Activated CD4-positive, alpha-beta T cell treated with anti-CD3 and anti-CD28 coated beads, Interleukin-2, amount 10 ng/mL, durations not matched to agents 7 days and 5 days (primary cell): ENCODE data around the gene CCHCR1. TPM values are rescaled to one million over a fixed set of nuclear protein-coding genes. Genes with fewer than 3 reads are reported as not detected.

Source experiments
- CTCF ChIA-PET: fragments of 350-600 bp; sonication (Branson Sonifier 250); formaldehyde crosslinking; loops from one replicate; lab custom pipeline; 2021; ENCODE audit warnings: antibody characterized with exemption; lab: Charles Lee
- POLR2A ChIA-PET: fragments of 350-600 bp; sonication (Branson Sonifier 250); formaldehyde crosslinking; loops from one replicate; lab custom pipeline; 2021; ENCODE audit warnings: antibody characterized with exemption; lab: Charles Lee
- DNase-seq: peaks from one replicate; pipeline ENCODE4 v3.0.0-alpha.2; 2020
- H3K27ac Mint-ChIP-seq: one replicate; pipeline ENCODE4 v1.8.0; 2021; ENCODE audit warnings: mild to moderate bottlenecking, moderate library complexity, mixed read lengths
- H3K27me3 Mint-ChIP-seq: one replicate; pipeline ENCODE4 v1.8.0; 2021; ENCODE audit warnings: mixed read lengths
- H3K36me3 Mint-ChIP-seq: one replicate; pipeline ENCODE4 v1.8.0; 2021; ENCODE audit warnings: low read depth, mixed read lengths
- H3K4me1 Mint-ChIP-seq: one replicate; pipeline ENCODE4 v1.8.0; 2021; ENCODE audit warnings: mixed read lengths
- H3K4me3 Mint-ChIP-seq: one replicate; pipeline ENCODE4 v1.8.0; 2021; ENCODE audit warnings: mild to moderate bottlenecking, moderate library complexity, mixed read lengths
- H3K9me3 Mint-ChIP-seq: one replicate; pipeline ENCODE4 v1.8.0; 2021; ENCODE audit warnings: mixed read lengths
- total RNA-seq, 2 experiments: library from RNA; stranded (reverse); gene quantifications; one replicate each; pipeline ENCODE4 v1.2.3, GENCODE V29; 2021

The CCHCR1 gene
- total RNA-seq, 2 experiments from 2014 or later, result 43.4 to 44.7 TPM

GRCh38 chr6:31152781-31153180, 4.8 kb downstream of the CCHCR1 start:
- CTCF ChIA-PET, result interaction anchor here (1.5 kb wide), 1 partner anchor 14 kb away, joined by 4 read pairs; the partner anchor contains the start of gene PSORS1C2
- Mint-ChIP-seq H3K9me3 (no peaks in the 10 kb centered on the region), H3K27me3 (no peaks in the 10 kb centered on the region), H3K36me3 (peaks cover 13% of the 10 kb centered on the region), H3K27ac (no peak overlapping the region), H3K4me3 (no peak overlapping the region), H3K4me1 (peaks cover 15% of the 10 kb centered on the region)
- POLR2A ChIA-PET, result interaction anchor here (0.6 kb wide), 1 partner anchor 14 kb away, joined by 8 read pairs; no protein-coding TSS in a partner anchor
- DNase-seq, result no peak

GRCh38 chr6:31149827-31150447, 7.7 kb downstream of the CCHCR1 start:
- H3K36me3 Mint-ChIP-seq, result peaks cover 11% of the 10 kb centered on the region
- CTCF ChIA-PET, result interaction anchor here (0.6 to 0.8 kb wide), 2 partner anchors 13 to 20 kb away, joined by 3 read pairs; no protein-coding TSS in a partner anchor

GRCh38 chr6:31145386-31145785, 12.2 kb downstream of the CCHCR1 start:
- Mint-ChIP-seq H3K27me3 (no peaks in the 10 kb centered on the region), H3K4me1 (no peaks in the 10 kb centered on the region), H3K27ac (no peak overlapping the region), H3K4me3 (no peak overlapping the region), H3K9me3 (no peaks in the 10 kb centered on the region), H3K36me3 (no peaks in the 10 kb centered on the region)
- no peak for DNase-seq
- ChIA-PET CTCF (interaction anchor here (1.0 to 3.5 kb wide), 5 partner anchors 14 to 47 kb away, joined by 3 to 16 read pairs (median 5); partner anchors contain the start of gene TCF19), POLR2A (no interaction called here)

More at GRCh38 chr6:31149827-31150447, 7.7 kb downstream of the CCHCR1 start:
- H3K27me3 Mint-ChIP-seq, result no peaks in the 10 kb centered on the region
- no peaks in the 10 kb centered on the region for H3K9me3 Mint-ChIP-seq
- DNase-seq, result no peak
- no peaks in the 10 kb centered on the region for H3K4me1 Mint-ChIP-seq
- no peak overlapping the region for H3K27ac Mint-ChIP-seq
- POLR2A ChIA-PET, result no interaction called here
- H3K4me3 Mint-ChIP-seq, result no peak overlapping the region

GRCh38 chr6:31144970-31145340, 12.6 kb downstream of the CCHCR1 start:
- Mint-ChIP-seq H3K4me1 (no peaks in the 10 kb centered on the region), H3K9me3 (no peaks in the 10 kb centered on the region), H3K36me3 (no peaks in the 10 kb centered on the region), H3K27ac (no peak overlapping the region), H3K4me3 (no peak overlapping the region), H3K27me3 (no peaks in the 10 kb centered on the region)
- CTCF ChIA-PET, result interaction anchor here (1.1 to 2.8 kb wide), 3 partner anchors 21 to 47 kb away, joined by 3 to 6 read pairs (median 5); no protein-coding TSS in a partner anchor
- POLR2A ChIA-PET, result no interaction called here
- DNase-seq, result no peak

- Mint-ChIP-seq H3K4me1 (no peaks in the 10 kb centered on the region), H3K4me3 (no peak overlapping the region), H3K36me3 (no peaks in the 10 kb centered on the region), H3K9me3 (no peaks in the 10 kb centered on the region), H3K27me3 (no peaks in the 10 kb centered on the region), H3K27ac (no peak overlapping the region)
- no peak for DNase-seq
- ChIA-PET POLR2A (no interaction called here), CTCF (interaction anchor here (1.8 to 2.8 kb wide), 2 partner anchors 21 to 48 kb away, joined by 5 to 6 read pairs; no protein-coding TSS in a partner anchor)
Observed at GRCh38 chr6:31144296-31144969, 13.2 kb downstream of the CCHCR1 start.

- ChIA-PET CTCF (interaction anchor here (0.6 to 2.8 kb wide), 3 partner anchors 14 to 257 kb away, joined by 4 to 6 read pairs (median 4); no protein-coding TSS in a partner anchor), POLR2A (no interaction called here)
- Mint-ChIP-seq H3K9me3 (no peaks in the 10 kb centered on the region), H3K27ac (no peak overlapping the region), H3K4me1 (no peaks in the 10 kb centered on the region), H3K27me3 (no peaks in the 10 kb centered on the region), H3K36me3 (no peaks in the 10 kb centered on the region), H3K4me3 (no peak overlapping the region)
- no peak for DNase-seq
Observed at GRCh38 chr6:31143148-31143547, 14.5 kb downstream of the CCHCR1 start.

- no peaks in the 10 kb centered on the region for H3K36me3 Mint-ChIP-seq
- ChIA-PET POLR2A (no interaction called here), CTCF (interaction anchor here (0.6 to 1.5 kb wide), 5 partner anchors 14 to 257 kb away, joined by 3 to 4 read pairs (median 3); no protein-coding TSS in a partner anchor)
- peaks cover 5% of the 10 kb centered on the region for H3K4me1 Mint-ChIP-seq
- H3K9me3 Mint-ChIP-seq, result no peaks in the 10 kb centered on the region
- no peaks in the 10 kb centered on the region for H3K27me3 Mint-ChIP-seq
- H3K27ac Mint-ChIP-seq, result no peak overlapping the region
- no peak overlapping the region for H3K4me3 Mint-ChIP-seq
- DNase-seq, result no peak
Observed at GRCh38 chr6:31142361-31142761, 15.2 kb downstream of the CCHCR1 start.

- peaks cover 6% of the 10 kb centered on the region for H3K4me1 Mint-ChIP-seq
- ChIA-PET POLR2A (interaction anchor here (0.6 kb wide), 1 partner anchor 378 kb away, joined by 3 read pairs; no protein-coding TSS in a partner anchor), CTCF (interaction anchor here (1.1 to 1.4 kb wide), 3 partner anchors 26 to 226 kb away, joined by 4 to 5 read pairs (median 4); partner anchors contain the start of gene PSORS1C1)
- no peak for DNase-seq
- H3K27me3 Mint-ChIP-seq, result no peaks in the 10 kb centered on the region
- no peaks in the 10 kb centered on the region for H3K36me3 Mint-ChIP-seq
- no peaks in the 10 kb centered on the region for H3K9me3 Mint-ChIP-seq
- H3K27ac Mint-ChIP-seq, result no peak overlapping the region
- no peak overlapping the region for H3K4me3 Mint-ChIP-seq
Observed at GRCh38 chr6:31140643-31141042, 17.0 kb downstream of the CCHCR1 start.

GRCh38 chr6:31139599-31139998, 18.0 kb downstream of the CCHCR1 start:
- no peaks in the 10 kb centered on the region for H3K27me3 Mint-ChIP-seq
- no peak for DNase-seq
- H3K27ac Mint-ChIP-seq, result no peak overlapping the region
- ChIA-PET POLR2A (no interaction called here), CTCF (interaction anchor here (0.7 to 1.9 kb wide), 5 partner anchors 13 to 227 kb away, joined by 3 to 7 read pairs (median 4); no protein-coding TSS in a partner anchor)
- peaks cover 6% of the 10 kb centered on the region for H3K4me1 Mint-ChIP-seq
- no peaks in the 10 kb centered on the region for H3K9me3 Mint-ChIP-seq
- no peak overlapping the region for H3K4me3 Mint-ChIP-seq
- no peaks in the 10 kb centered on the region for H3K36me3 Mint-ChIP-seq

GRCh38 chr6:31138982-31139381, 18.6 kb downstream of the CCHCR1 start, which contains the start of gene PSORS1C2:
Gene PSORS1C2, minus strand, starts transcription at chr6:31139066. Its CDS starts 40 bp downstream, at chr6:31139026.
- Mint-ChIP-seq H3K27ac (no peak within 1 kb of the TSS), H3K4me3 (no peak within 1 kb of the TSS), H3K9me3 (no peaks in the 10 kb centered on the region), H3K4me1 (peaks cover 6% of the 10 kb centered on the region), H3K27me3 (no peaks in the 10 kb centered on the region), H3K36me3 (no peaks in the 10 kb centered on the region)
- ChIA-PET POLR2A (no interaction called here), CTCF (interaction anchor here (0.8 to 1.9 kb wide), 7 partner anchors 14 to 228 kb away, joined by 3 to 7 read pairs (median 3); no protein-coding TSS in a partner anchor)
- no peak for DNase-seq

- no peak for DNase-seq
- Mint-ChIP-seq H3K4me3 (no peak overlapping the region), H3K27ac (no peak overlapping the region), H3K9me3 (no peaks in the 10 kb centered on the region), H3K4me1 (peaks cover 6% of the 10 kb centered on the region), H3K36me3 (no peaks in the 10 kb centered on the region), H3K27me3 (no peaks in the 10 kb centered on the region)
- ChIA-PET CTCF (interaction anchor here (0.6 to 1.2 kb wide), 2 partner anchors 27 to 57 kb away, joined by 4 read pairs; no protein-coding TSS in a partner anchor), POLR2A (interaction anchor here (0.6 kb wide), 1 partner anchor 214 kb away, joined by 3 read pairs; no protein-coding TSS in a partner anchor)
Observed at GRCh38 chr6:31135710-31136109, 21.9 kb downstream of the CCHCR1 start.

- DNase-seq, result no peak
- H3K4me3 Mint-ChIP-seq, result no peak overlapping the region
- H3K27me3 Mint-ChIP-seq, result peaks cover 13% of the 10 kb centered on the region
- CTCF ChIA-PET, result interaction anchor here (0.9 to 3.4 kb wide), 5 partner anchors 13 to 242 kb away, joined by 3 to 14 read pairs (median 3); partner anchors contain the start of gene C6orf15
- H3K36me3 Mint-ChIP-seq, result no peaks in the 10 kb centered on the region
- no peaks in the 10 kb centered on the region for H3K9me3 Mint-ChIP-seq
- POLR2A ChIA-PET, result no interaction called here
- H3K27ac Mint-ChIP-seq, result no peak overlapping the region
- H3K4me1 Mint-ChIP-seq, result peaks cover 5% of the 10 kb centered on the region
Observed at GRCh38 chr6:31132806-31133205, 24.8 kb downstream of the CCHCR1 start.
